GM21619 (cell line): ENCODE data around the gene SNX18.

ENCODE experiments used
- ATAC-seq: cut with Tn5 transposase; IDR thresholded peaks from one replicate; pipeline ENCODE4 v1.9.1; 2021; ENCODE audit not compliant: unreplicated experiment

The SNX18 gene

GRCh38 chr5:54540286-54540685 is 22.7 kb downstream of the SNX18 start:
- ATAC-seq: no peak

- no peak for ATAC-seq
These were observed 24.5 kb downstream of the SNX18 start for GRCh38 chr5:54541823-54542783.

- no peak for ATAC-seq
These were observed 26.5 kb downstream of the SNX18 start for GRCh38 chr5:54544044-54544443.

GRCh38 chr5:54545796-54546195 is 28.2 kb downstream of the SNX18 start:
- ATAC-seq: no peak

GRCh38 chr5:54547711-54548250 is 30.2 kb downstream of the SNX18 start:
- no peak for ATAC-seq

GRCh38 chr5:54548565-54548964 is 31.0 kb downstream of the SNX18 start:
- no peak for ATAC-seq

GRCh38 chr5:54551292-54551691 is 33.7 kb downstream of the SNX18 start:
- ATAC-seq: no peak

- ATAC-seq: no peak
These were observed 34.4 kb downstream of the SNX18 start for GRCh38 chr5:54551926-54552325.

- no peak for ATAC-seq
These were observed 34.9 kb downstream of the SNX18 start for GRCh38 chr5:54552446-54552845.

GRCh38 chr5:54553659-54554207 is 36.2 kb downstream of the SNX18 start:
- no peak for ATAC-seq

- no peak for ATAC-seq
These were observed 38.6 kb downstream of the SNX18 start for GRCh38 chr5:54556141-54556540.

- no peak for ATAC-seq
These were observed 40.8 kb downstream of the SNX18 start for GRCh38 chr5:54558362-54558761.

GRCh38 chr5:54561651-54562050 is 44.1 kb downstream of the SNX18 start:
- no peak for ATAC-seq

- no peak for ATAC-seq
These were observed 45.7 kb downstream of the SNX18 start for GRCh38 chr5:54563083-54563761.

- no peak for ATAC-seq
These were observed 50.4 kb downstream of the SNX18 start for GRCh38 chr5:54567996-54568395.

- no peak for ATAC-seq
These were observed 53.4 kb downstream of the SNX18 start for GRCh38 chr5:54570916-54571315.

GRCh38 chr5:54571462-54571861 is 53.9 kb downstream of the SNX18 start:
- no peak for ATAC-seq

GRCh38 chr5:54573812-54574489 is 56.4 kb downstream of the SNX18 start:
- ATAC-seq: no peak

GRCh38 chr5:54577528-54577927 is 60.0 kb downstream of the SNX18 start:
- no peak for ATAC-seq

- no peak for ATAC-seq
These were observed 60.5 kb downstream of the SNX18 start for GRCh38 chr5:54577937-54578653.
